GM12864 (cell line): ENCODE data around the gene MTSS2.
A peak's percentile ranks its signal among the peaks of the same experiment; 100 is the strongest.

Experiments used
- DNase-seq: peaks from one replicate; pipeline ENCODE4 v3.0.0-alpha.2; 2011; ENCODE audit warnings: low read depth
- H3K4me3 ChIP-seq: 2 replicates; pipeline ENCODE4 v1.5.1; 2011; ENCODE audit warnings: mild to moderate bottlenecking, low read depth, low read length, control low read depth
- TF ChIP-seq, protein P1 (sequence below): IDR thresholded peaks from 2 replicates; pipeline ENCODE4 v1.5.1; 2011; ENCODE audit warnings: low read depth, mild to moderate bottlenecking, moderate library complexity, low read length, control low read depth, inconsistent platforms; ENCODE audit errors: missing control alignments

Gene MTSS2

GRCh38 chr16:70680495-70681381 is 5.1 kb downstream of the MTSS2 start:
- no peak for DNase-seq
- no peak overlapping the region for H3K4me3 ChIP-seq
- TF ChIP-seq, protein P1, sequence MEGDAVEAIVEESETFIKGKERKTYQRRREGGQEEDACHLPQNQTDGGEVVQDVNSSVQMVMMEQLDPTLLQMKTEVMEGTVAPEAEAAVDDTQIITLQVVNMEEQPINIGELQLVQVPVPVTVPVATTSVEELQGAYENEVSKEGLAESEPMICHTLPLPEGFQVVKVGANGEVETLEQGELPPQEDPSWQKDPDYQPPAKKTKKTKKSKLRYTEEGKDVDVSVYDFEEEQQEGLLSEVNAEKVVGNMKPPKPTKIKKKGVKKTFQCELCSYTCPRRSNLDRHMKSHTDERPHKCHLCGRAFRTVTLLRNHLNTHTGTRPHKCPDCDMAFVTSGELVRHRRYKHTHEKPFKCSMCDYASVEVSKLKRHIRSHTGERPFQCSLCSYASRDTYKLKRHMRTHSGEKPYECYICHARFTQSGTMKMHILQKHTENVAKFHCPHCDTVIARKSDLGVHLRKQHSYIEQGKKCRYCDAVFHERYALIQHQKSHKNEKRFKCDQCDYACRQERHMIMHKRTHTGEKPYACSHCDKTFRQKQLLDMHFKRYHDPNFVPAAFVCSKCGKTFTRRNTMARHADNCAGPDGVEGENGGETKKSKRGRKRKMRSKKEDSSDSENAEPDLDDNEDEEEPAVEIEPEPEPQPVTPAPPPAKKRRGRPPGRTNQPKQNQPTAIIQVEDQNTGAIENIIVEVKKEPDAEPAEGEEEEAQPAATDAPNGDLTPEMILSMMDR: no peak

DNA sequence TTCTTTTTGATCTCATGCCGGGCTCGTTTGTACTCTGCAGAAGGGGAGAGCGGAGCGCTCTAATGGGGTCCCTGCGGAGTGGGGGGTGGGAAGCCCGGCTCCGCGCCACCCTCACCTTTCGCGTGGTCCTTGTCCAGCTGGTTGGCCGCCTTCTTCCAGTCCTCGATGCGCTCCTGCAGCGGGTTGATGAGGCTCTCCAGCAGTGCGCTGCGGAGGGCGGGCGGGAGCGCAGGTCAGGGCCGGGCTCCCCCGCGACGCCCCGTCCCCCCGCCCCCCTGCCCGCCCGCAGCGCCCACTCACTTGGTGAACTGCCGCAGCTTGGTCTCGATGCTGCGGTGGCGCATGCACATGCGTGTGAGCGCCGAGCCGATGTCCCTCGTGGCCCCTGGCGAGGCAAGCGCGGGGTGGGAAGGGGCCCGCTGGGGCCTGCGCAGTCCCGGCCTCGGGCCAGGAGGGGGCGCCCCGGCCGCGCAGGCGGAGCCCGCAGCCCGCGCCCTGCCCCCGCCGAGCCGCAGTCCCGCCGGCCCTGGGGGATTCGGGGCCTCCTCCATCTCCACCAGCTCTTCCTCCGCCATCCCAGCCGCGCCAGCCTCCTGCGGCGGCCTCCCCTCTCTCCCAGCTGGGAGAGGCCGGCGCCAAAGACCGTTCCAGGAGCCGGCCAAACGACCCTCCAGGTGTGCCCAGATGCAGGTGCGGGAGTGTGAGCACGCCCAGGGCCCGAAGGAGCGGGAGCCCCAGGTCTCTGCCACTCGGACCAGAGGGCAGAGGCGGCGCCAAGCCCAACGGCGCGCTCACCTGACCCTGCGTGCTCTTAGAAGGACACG is 6.0 kb downstream of the MTSS2 start:
- DNase-seq: no peak
- TF ChIP-seq, protein P1: peak; percentile 49
- no peak overlapping the region for H3K4me3 ChIP-seq

DNA sequence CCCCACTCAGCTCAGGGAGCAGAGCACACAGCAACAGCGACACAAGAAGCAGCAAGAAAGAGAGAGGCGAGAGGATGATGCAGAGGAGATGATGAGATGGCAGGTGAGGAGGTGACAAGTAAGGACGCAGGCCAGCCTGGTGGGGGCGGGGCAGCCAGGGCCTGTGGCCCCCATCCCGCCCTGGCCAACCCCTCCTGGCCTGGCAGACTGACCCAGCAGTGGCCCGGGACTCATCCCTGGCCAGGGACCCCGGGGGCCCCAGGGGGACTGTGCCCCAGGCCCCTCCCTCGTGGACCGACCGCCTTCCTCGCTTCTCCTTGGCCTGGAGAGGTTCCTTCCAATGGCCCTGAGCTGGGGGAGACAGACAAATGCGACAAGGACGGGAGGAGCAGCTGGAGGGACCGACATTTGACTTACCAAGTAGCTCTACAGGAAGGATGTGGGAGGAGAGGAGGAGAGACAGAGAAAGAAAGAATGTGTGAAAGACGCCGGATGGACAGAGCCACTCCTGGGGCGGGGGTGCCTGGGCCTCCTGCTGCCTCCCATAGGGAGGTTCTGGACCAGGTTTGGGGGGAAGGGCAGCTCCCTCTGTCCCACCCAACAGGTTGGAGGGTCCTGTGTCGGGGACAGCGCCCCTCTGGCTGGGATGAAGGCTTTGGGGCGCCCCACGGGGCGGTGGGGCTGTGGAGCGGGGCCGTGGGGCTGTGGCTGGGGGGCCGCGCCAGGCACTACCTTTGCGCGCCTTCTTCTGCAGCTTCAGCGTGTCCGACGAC is 6.8 kb downstream of the MTSS2 start:
- no peak for DNase-seq
- TF ChIP-seq, protein P1: no peak
- no peak overlapping the region for H3K4me3 ChIP-seq

DNA sequence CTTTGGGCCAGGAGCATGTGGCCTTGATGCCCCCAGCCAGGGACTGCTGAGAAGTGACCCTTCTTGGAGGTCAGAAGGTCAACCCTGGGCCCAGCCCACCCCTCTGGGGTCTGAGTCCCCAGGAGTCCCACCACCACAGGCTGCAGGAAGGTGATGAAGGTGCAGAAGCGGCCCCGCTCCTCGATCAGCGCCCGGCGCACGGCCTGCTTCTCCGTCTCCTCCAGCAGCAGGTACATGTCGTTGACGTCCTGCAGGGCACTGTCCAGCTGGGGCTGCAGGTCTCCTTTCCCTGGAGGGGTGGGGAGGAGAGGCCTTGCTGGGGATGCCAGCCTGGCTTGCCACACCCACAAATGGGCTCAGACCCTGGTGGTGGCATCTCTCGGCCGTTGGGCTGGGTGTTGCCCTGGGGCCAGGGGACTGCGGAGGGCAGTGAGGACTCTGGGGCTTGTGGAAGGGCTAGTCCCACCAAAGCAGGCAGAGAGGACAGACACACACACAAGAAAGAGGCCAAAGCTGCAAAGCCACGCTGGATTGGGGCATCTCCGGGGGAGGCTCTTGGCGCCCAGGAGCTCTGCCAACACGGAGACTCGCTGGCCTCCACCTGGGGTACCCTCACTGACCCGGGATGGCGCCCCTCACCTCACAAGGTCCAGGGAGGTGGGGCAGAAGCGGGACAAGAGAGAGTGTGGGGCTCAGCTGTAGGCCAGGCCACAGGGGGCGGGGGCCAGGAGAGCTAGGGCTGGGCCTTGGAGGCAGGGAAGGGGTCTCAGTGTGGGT is 7.5 kb downstream of the MTSS2 start:
- H3K4me3 ChIP-seq: no peak overlapping the region
- TF ChIP-seq, protein P1: no peak
- no peak for DNase-seq

DNA sequence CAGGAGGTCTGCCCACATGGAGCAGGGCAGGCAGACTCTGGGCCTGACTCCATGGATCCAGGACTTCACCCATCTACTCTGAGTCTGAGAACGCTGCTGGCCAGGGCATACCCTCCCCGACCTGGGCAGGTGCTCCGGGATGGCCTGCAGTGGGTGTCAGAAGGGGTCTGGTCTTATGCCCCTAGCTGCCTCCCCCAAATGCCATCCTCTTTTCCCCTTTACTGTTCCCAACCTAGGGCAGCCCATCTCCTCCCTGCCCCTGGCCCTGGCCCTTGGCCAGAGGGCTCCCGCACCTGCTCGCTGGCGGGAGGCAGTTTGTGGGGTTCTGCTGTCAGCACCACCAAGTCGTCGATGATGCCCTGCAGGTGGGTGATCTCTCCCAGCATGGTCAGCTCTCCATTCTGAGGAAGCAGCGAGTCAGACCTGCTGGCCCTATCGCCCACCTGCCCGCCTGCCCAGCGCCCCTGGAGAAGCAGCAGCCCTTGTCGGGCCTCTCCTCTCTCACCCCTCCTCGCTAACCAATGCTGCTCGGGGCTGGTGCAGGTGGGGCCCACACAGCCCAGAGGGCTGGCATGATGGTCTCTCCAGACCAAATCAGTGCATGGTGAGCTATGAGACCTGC is 8.2 kb downstream of the MTSS2 start:
- TF ChIP-seq, protein P1: no peak
- DNase-seq: no peak
- H3K4me3 ChIP-seq: no peak overlapping the region
